AG04449 (cell line): ENCODE measurements around the gene PPP2R5C.

Experiments used
- CTCF ChIA-PET: fragments of 350-600 bp; formaldehyde crosslinking; extraction: SDS; loops from one replicate; lab custom pipeline; 2021; ENCODE audit warnings: antibody characterized with exemption; lab: Yijun Ruan, JAX
- POLR2A ChIA-PET: fragments of 400-600, 350-600 bp; formaldehyde crosslinking; extraction: SDS; loops from one replicate; lab custom pipeline; 2020; ENCODE audit warnings: antibody characterized with exemption, inconsistent platforms; lab: Yijun Ruan, JAX
- DNase-seq: peaks from one replicate; pipeline ENCODE4 v3.0.0-alpha.2; 2010; ENCODE audit warnings: low read depth, low spot score
- H3K4me3 ChIP-seq: 2 replicates; pipeline ENCODE4 v1.5.1; 2011; ENCODE audit warnings: low read depth, mild to moderate bottlenecking, control low read depth, low read length
- TF ChIP-seq, protein P1 (sequence below): IDR thresholded peaks from one replicate; pipeline ENCODE4 v1.5.1; 2011; ENCODE audit warnings: mild to moderate bottlenecking, moderate library complexity, low read length, control low read depth, inconsistent platforms; ENCODE audit not compliant: insufficient read depth; ENCODE audit errors: missing control alignments

Gene PPP2R5C

DNA sequence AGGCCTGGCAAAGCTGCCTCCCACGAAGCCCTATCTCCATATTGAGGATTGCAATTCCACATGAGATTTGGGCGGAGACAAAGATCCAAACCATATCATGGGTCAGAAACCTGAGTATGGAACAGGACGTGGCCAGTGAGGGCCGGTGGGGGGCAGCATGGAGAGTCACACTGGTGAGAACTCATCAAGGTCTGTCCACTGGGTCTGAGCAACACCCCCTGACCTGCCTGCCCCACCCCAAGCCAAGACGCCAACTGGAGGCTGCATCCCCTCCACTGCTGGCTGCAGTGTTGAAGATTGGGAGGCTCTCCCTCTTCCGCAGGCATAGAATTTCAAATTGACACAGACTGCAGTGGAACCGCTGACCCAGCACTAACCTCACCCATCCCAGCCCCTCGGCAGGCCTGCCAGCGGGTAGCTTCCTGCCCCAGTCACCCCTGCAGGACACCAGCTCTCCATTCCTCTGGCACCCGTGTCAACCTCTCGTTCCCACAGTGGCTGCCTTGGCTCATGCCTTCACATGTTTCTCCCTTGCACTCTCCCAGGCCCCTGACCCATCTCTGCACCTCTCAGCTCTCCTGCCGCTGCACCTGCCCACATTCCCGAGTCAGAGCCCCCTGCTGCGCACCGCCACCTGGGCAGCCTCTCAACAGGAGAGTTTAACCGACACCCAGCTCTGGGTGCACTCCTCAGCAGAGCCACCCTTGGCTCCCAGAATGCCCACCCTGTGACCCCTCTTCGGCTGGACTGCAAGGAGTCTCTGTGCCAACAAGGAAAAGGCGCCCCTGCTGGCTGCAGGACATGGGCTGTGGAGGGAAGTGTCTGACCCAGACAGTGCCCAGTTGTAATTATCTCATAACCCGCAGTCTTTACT lies 45.2 kb upstream of the PPP2R5C start:
- no peak for DNase-seq
- POLR2A ChIA-PET = no interaction called here
- no peak overlapping the region for H3K4me3 ChIP-seq
- TF ChIP-seq, protein P1, sequence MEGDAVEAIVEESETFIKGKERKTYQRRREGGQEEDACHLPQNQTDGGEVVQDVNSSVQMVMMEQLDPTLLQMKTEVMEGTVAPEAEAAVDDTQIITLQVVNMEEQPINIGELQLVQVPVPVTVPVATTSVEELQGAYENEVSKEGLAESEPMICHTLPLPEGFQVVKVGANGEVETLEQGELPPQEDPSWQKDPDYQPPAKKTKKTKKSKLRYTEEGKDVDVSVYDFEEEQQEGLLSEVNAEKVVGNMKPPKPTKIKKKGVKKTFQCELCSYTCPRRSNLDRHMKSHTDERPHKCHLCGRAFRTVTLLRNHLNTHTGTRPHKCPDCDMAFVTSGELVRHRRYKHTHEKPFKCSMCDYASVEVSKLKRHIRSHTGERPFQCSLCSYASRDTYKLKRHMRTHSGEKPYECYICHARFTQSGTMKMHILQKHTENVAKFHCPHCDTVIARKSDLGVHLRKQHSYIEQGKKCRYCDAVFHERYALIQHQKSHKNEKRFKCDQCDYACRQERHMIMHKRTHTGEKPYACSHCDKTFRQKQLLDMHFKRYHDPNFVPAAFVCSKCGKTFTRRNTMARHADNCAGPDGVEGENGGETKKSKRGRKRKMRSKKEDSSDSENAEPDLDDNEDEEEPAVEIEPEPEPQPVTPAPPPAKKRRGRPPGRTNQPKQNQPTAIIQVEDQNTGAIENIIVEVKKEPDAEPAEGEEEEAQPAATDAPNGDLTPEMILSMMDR = no peak
- CTCF ChIA-PET = interaction anchor here (1.0 to 2.2 kb wide), 3 partner anchors 8 to 10 kb away, joined by 3 to 6 read pairs (median 3); no protein-coding TSS in a partner anchor

- TF ChIP-seq, protein P1 = no peak
- ChIA-PET POLR2A (no interaction called here), CTCF (interaction anchor here (1.3 to 1.6 kb wide), 2 partner anchors 9 to 17 kb away, joined by 3 read pairs; no protein-coding TSS in a partner anchor)
- no peak for DNase-seq
- no peak overlapping the region for H3K4me3 ChIP-seq
Measured at GRCh38 chr14:101716956-101717662, 44.4 kb upstream of the PPP2R5C start.

GRCh38 chr14:101717663-101718490 lies 43.6 kb upstream of the PPP2R5C start:
- POLR2A ChIA-PET = no interaction called here
- TF ChIP-seq, protein P1 = no peak
- DNase-seq = no peak
- CTCF ChIA-PET = interaction anchor here (1.3 to 1.6 kb wide), 2 partner anchors 10 to 17 kb away, joined by 3 read pairs; no protein-coding TSS in a partner anchor
- H3K4me3 ChIP-seq = no peak overlapping the region

GRCh38 chr14:101719045-101719645 lies 42.4 kb upstream of the PPP2R5C start:
- POLR2A ChIA-PET = no interaction called here
- no peak for DNase-seq
- CTCF ChIA-PET = interaction anchor here (1.1 to 1.7 kb wide), 2 partner anchors 10 to 13 kb away, joined by 3 to 5 read pairs; no protein-coding TSS in a partner anchor

DNA sequence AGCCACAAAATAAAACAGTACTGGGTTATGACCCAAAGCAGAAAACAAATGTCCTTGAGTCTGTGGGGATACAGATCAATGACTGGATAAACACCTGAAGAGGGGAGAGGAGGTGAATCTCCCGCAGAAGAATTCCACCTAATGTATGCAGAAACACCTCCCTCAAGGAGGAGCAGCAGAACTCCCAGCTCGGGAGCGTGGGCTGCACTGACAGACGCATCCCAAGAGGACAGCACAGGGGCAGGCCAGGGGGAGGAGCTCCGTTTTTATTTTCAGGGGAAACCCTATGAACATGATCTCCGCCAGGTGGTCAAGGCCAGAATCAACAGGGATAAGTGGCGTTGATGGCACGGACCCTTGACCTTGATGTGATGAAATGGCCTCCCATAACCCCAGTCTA lies 41.8 kb upstream of the PPP2R5C start:
- TF ChIP-seq, protein P1 = no peak
- H3K4me3 ChIP-seq = no peak overlapping the region
- DNase-seq = no peak
- CTCF ChIA-PET = interaction anchor here (1.7 kb wide), 1 partner anchor 13 kb away, joined by 5 read pairs; no protein-coding TSS in a partner anchor
- POLR2A ChIA-PET = no interaction called here

More at GRCh38 chr14:101719045-101719645, 42.4 kb upstream of the PPP2R5C start:
- TF ChIP-seq, protein P1 = no peak
- no peak overlapping the region for H3K4me3 ChIP-seq
